Neuronal stem cell (in vitro differentiated cells): ENCODE results near the gene LAMA2.

Source experiments
- DNase-seq: peaks from one replicate; pipeline ENCODE4 v3.0.0-alpha.2; 2013; ENCODE audit warnings: low spot score
- H2AFZ ChIP-seq: one replicate; pipeline ENCODE4 v1.6.1; 2013; ENCODE audit warnings: mild to moderate bottlenecking, low read length, inconsistent platforms
- H2AK5ac ChIP-seq: 2 replicates; pipeline ENCODE4 v1.6.1; 2013; ENCODE audit warnings: low read depth, mild to moderate bottlenecking, inconsistent platforms, low read length, moderate library complexity, mixed read lengths
- H2BK120ac ChIP-seq: 2 replicates; pipeline ENCODE4 v1.6.1; 2013; ENCODE audit warnings: low read depth, mild to moderate bottlenecking, inconsistent platforms, low read length, moderate library complexity, mixed read lengths
- H2BK12ac ChIP-seq: one replicate; pipeline ENCODE4 v1.6.1; 2013; ENCODE audit warnings: low read length, inconsistent platforms
- H2BK15ac ChIP-seq: 2 replicates; pipeline ENCODE4 v1.6.1; 2013; ENCODE audit warnings: mild to moderate bottlenecking, low read length, inconsistent platforms, mixed read lengths
- H2BK5ac ChIP-seq: one replicate; pipeline ENCODE4 v1.6.1; 2013; ENCODE audit warnings: inconsistent platforms, mild to moderate bottlenecking, low read length, moderate library complexity
- H3K14ac ChIP-seq: one replicate; pipeline ENCODE4 v1.6.1; 2013; ENCODE audit warnings: low read length, inconsistent platforms
- H3K18ac ChIP-seq: 2 replicates; pipeline ENCODE4 v1.6.1; 2013; ENCODE audit warnings: low read length, inconsistent platforms
- H3K23ac ChIP-seq: 2 replicates; pipeline ENCODE4 v1.6.1; 2013; ENCODE audit warnings: low read depth, mild to moderate bottlenecking, mixed read lengths, low read length, inconsistent platforms; ENCODE audit not compliant: poor library complexity
- H3K27ac ChIP-seq: replicated peaks from 3 replicates; pipeline ENCODE4 v1.5.1; 2013; ENCODE audit warnings: low read length, inconsistent platforms
- H3K27me3 ChIP-seq, 3 experiments: 2 replicates each; pipeline ENCODE4 v1.6.1; 2013; ENCODE audit warnings: low read length in 3 of 3, mild to moderate bottlenecking in 2 of 3, inconsistent platforms in 1 of 3, low read depth in 1 of 3, mixed read lengths in 1 of 3, moderate library complexity in 1 of 3; ENCODE audit not compliant: control insufficient read depth in 3 of 3, insufficient read depth in 3 of 3
- H3K36me3 ChIP-seq, 2 donors: replicated peaks in 1 of 2; 2 replicates each; pipeline ENCODE4 v1.6.1; 2013; ENCODE audit warnings: low read length in 2 of 2; ENCODE audit not compliant: control insufficient read depth in 2 of 2, insufficient read depth in 2 of 2
- H3K4ac ChIP-seq: 2 replicates; pipeline ENCODE4 v1.6.1; 2013; ENCODE audit warnings: inconsistent platforms, mild to moderate bottlenecking, low read length, moderate library complexity
- H3K4me1 ChIP-seq, 2 donors: 1 replicate in 1 of 2; 2 replicates in 1 of 2; pipeline ENCODE4 v1.6.1; 2013; ENCODE audit warnings: low read length in 2 of 2, low read depth in 1 of 2; ENCODE audit not compliant: control insufficient read depth in 2 of 2, insufficient read depth in 1 of 2
- H3K4me2 ChIP-seq: one replicate; pipeline ENCODE4 v1.6.1; 2013; ENCODE audit warnings: mild to moderate bottlenecking, low read length, inconsistent platforms; ENCODE audit not compliant: insufficient read depth, poor library complexity, severe bottlenecking
- H3K4me3 ChIP-seq, 2 donors: 2 replicates each; pipeline ENCODE4 v1.5.1; 2013; ENCODE audit warnings: low read length in 2 of 2, mild to moderate bottlenecking in 2 of 2, inconsistent platforms in 1 of 2, moderate library complexity in 1 of 2
- H3K79me1 ChIP-seq: one replicate; pipeline ENCODE4 v1.6.1; 2013; ENCODE audit warnings: low read depth, mild to moderate bottlenecking, inconsistent platforms, low read length, moderate library complexity
- H3K9ac ChIP-seq: one replicate; pipeline ENCODE4 v1.6.1; 2013; ENCODE audit warnings: mild to moderate bottlenecking, low read depth, low read length, inconsistent platforms; ENCODE audit not compliant: poor library complexity
- H3K9me3 ChIP-seq, 2 donors: replicated peaks in 1 of 2; 2 replicates each; pipeline versions ENCODE3 to v1.6.1; 2013; ENCODE audit warnings: low read length in 2 of 2, mild to moderate bottlenecking in 2 of 2, inconsistent platforms in 1 of 2, low read depth in 1 of 2, mixed read lengths in 1 of 2, moderate library complexity in 1 of 2; ENCODE audit not compliant: control insufficient read depth in 2 of 2, insufficient read depth in 1 of 2
- H4K8ac ChIP-seq: one replicate; pipeline ENCODE4 v1.6.1; 2013; ENCODE audit warnings: low read depth, mild to moderate bottlenecking, inconsistent platforms, low read length, moderate library complexity
- H4K91ac ChIP-seq: one replicate; pipeline ENCODE4 v1.6.1; 2013; ENCODE audit warnings: low read length, low read depth, mild to moderate bottlenecking, inconsistent platforms; ENCODE audit not compliant: poor library complexity
- WGBS, 2 donors: extraction: QIAGEN DNeasy Blood & Tissue Kit; methylation state at CpG; one replicate each; pipeline ENCODE4 v1.1.7; 2013; ENCODE audit warnings: missing lambda C conversion rate in 2 of 2, mixed read lengths in 1 of 2; ENCODE audit not compliant: insufficient read length in 2 of 2, insufficient replicate concordance in 1 of 2; ENCODE audit errors: extremely low coverage in 2 of 2; 5-methylcytosine and 5-hydroxymethylcytosine counted together

LAMA2 gene

GRCh38 chr6:128888444-128889175 lies 5.7 kb downstream of the LAMA2 start:
- H4K8ac ChIP-seq, result no peak overlapping the region
- no peaks in the 10 kb centered on the region for H3K36me3 ChIP-seq
- H3K4me1 ChIP-seq, result no peaks in the 10 kb centered on the region
- no peaks in the 10 kb centered on the region for H3K79me1 ChIP-seq
- H3K27ac ChIP-seq, result no peak overlapping the region
- H3K23ac ChIP-seq, result no peak overlapping the region
- peaks cover 0 to 4% (median 0%) of the 10 kb centered on the region in 3 experiments for H3K27me3 ChIP-seq
- H3K9ac ChIP-seq, result no peak overlapping the region
- no peak for DNase-seq
- no peak overlapping the region for H2AK5ac ChIP-seq
- no peak overlapping the region for H3K18ac ChIP-seq
- H3K9me3 ChIP-seq, result no peaks in the 10 kb centered on the region
- H2BK120ac ChIP-seq, result no peak overlapping the region
- H4K91ac ChIP-seq, result no peak overlapping the region
- no peak overlapping the region for H3K4ac ChIP-seq
- H2BK12ac ChIP-seq, result no peak overlapping the region
- no peak overlapping the region for H3K4me3 ChIP-seq
- no peak overlapping the region for H2BK5ac ChIP-seq
- no peak overlapping the region for H3K14ac ChIP-seq
- H2AFZ ChIP-seq, result no peak overlapping the region
- no CpG with 5 or more reads among the region's 5 CpGs for WGBS, 2 donors
- no peak overlapping the region for H3K4me2 ChIP-seq
- H2BK15ac ChIP-seq, result no peak overlapping the region

- H3K14ac ChIP-seq, result no peak overlapping the region
- H3K4me3 ChIP-seq, result no peak overlapping the region
- H3K9ac ChIP-seq, result no peak overlapping the region
- no peak overlapping the region for H3K27ac ChIP-seq
- no peak overlapping the region for H2BK120ac ChIP-seq
- no peaks in the 10 kb centered on the region for H3K36me3 ChIP-seq
- no peak overlapping the region for H2BK12ac ChIP-seq
- H4K91ac ChIP-seq, result no peak overlapping the region
- no peaks in the 10 kb centered on the region for H3K79me1 ChIP-seq
- no peak overlapping the region for H2AK5ac ChIP-seq
- no peak overlapping the region for H3K23ac ChIP-seq
- H2AFZ ChIP-seq, result no peak overlapping the region
- no CpG with 5 or more reads among the region's 5 CpGs for WGBS, 2 donors
- H3K18ac ChIP-seq, result no peak overlapping the region
- no peak overlapping the region for H2BK5ac ChIP-seq
- H3K4me1 ChIP-seq, result no peaks in the 10 kb centered on the region
- no peak overlapping the region for H2BK15ac ChIP-seq
- H4K8ac ChIP-seq, result no peak overlapping the region
- H3K4me2 ChIP-seq, result no peak overlapping the region
- no peak for DNase-seq
- no peak overlapping the region for H3K4ac ChIP-seq
- H3K27me3 ChIP-seq, result no peaks in the 10 kb centered on the region
- H3K9me3 ChIP-seq, result no peaks in the 10 kb centered on the region
These were observed 6.9 kb downstream of the LAMA2 start for GRCh38 chr6:128889870-128890269.

GRCh38 chr6:128892079-128892478 lies 9.1 kb downstream of the LAMA2 start:
- Histone ChIP-seq H2BK5ac (no peak overlapping the region), H3K79me1 (no peaks in the 10 kb centered on the region), H3K27ac (no peak overlapping the region), H3K36me3 (no peaks in the 10 kb centered on the region), H3K4me2 (no peak overlapping the region), H3K9ac (no peak overlapping the region), H2BK12ac (no peak overlapping the region), H3K18ac (no peak overlapping the region), H2BK120ac (no peak overlapping the region), H4K91ac (no peak overlapping the region), H3K14ac (no peak overlapping the region), H2BK15ac (no peak overlapping the region), H3K9me3 (no peaks in the 10 kb centered on the region), H3K4me1 (no peaks in the 10 kb centered on the region), H2AK5ac (no peak overlapping the region), H4K8ac (no peak overlapping the region), H3K4me3 (no peak overlapping the region), H3K4ac (no peak overlapping the region), H3K27me3 (no peaks in the 10 kb centered on the region), H3K23ac (no peak overlapping the region), H2AFZ (no peak overlapping the region)
- no CpG with 5 or more reads among the region's 2 CpGs for WGBS, 2 donors
- DNase-seq, result no peak

GRCh38 chr6:128899341-128900050 lies 16.6 kb downstream of the LAMA2 start:
- H3K4me3 ChIP-seq, result no peak overlapping the region
- no peak overlapping the region for H3K4ac ChIP-seq
- H2BK12ac ChIP-seq, result no peak overlapping the region
- H4K8ac ChIP-seq, result no peak overlapping the region
- no peaks in the 10 kb centered on the region for H3K79me1 ChIP-seq
- H3K9me3 ChIP-seq, result no peaks in the 10 kb centered on the region
- H3K4me1 ChIP-seq, result no peaks in the 10 kb centered on the region
- no peak overlapping the region for H3K9ac ChIP-seq
- H3K27ac ChIP-seq, result no peak overlapping the region
- H3K4me2 ChIP-seq, result no peak overlapping the region
- H3K23ac ChIP-seq, result no peak overlapping the region
- no peak overlapping the region for H2BK5ac ChIP-seq
- no peak overlapping the region for H4K91ac ChIP-seq
- no peak overlapping the region for H2AK5ac ChIP-seq
- no peak overlapping the region for H2BK15ac ChIP-seq
- no peak overlapping the region for H3K14ac ChIP-seq
- H3K36me3 ChIP-seq, result no peaks in the 10 kb centered on the region
- H2BK120ac ChIP-seq, result no peak overlapping the region
- no peak overlapping the region for H2AFZ ChIP-seq
- H3K18ac ChIP-seq, result no peak overlapping the region
- H3K27me3 ChIP-seq, result no peaks in the 10 kb centered on the region
- no peak for DNase-seq
